Stimulated activated CD4-positive, alpha-beta T cell treated with anti-CD3 and anti-CD28 coated beads, Interleukin-12 subunit alpha, Interleukin-12 subunit beta, amount 100 ng/mL, for 4 hours (primary cell): Measurements from ENCODE around the gene RAX2.
"Not testable (repeated sequence)": the region's sequence is repeated elsewhere in the genome, so short reads cannot be mapped to it uniquely, and the experiment has no call there.

Experiments used
- DNase-seq: peaks from one replicate; pipeline ENCODE4 v3.0.0-alpha.2; 2020

RAX2 gene

GRCh38 chr19:3757705-3758104 is 14.3 kb downstream of the RAX2 start:
- not testable (repeated sequence) for DNase-seq

GRCh38 chr19:3753631-3754410 is 18.2 kb downstream of the RAX2 start:
- DNase-seq: no peak

GRCh38 chr19:3752492-3752891 is 19.5 kb downstream of the RAX2 start:
- DNase-seq: no peak

GRCh38 chr19:3751236-3751635 is 20.8 kb downstream of the RAX2 start:
- DNase-seq: no peak

- DNase-seq: no peak
Observed at GRCh38 chr19:3750211-3750610, 21.8 kb downstream of the RAX2 start.

GRCh38 chr19:3748965-3749364 is 23.1 kb downstream of the RAX2 start:
- no peak for DNase-seq

- DNase-seq: no peak
Observed at GRCh38 chr19:3746371-3747056, 25.5 kb downstream of the RAX2 start.

GRCh38 chr19:3745363-3746045 is 26.5 kb downstream of the RAX2 start:
- DNase-seq: no peak

GRCh38 chr19:3743486-3743885 is 28.5 kb downstream of the RAX2 start:
- no peak for DNase-seq

GRCh38 chr19:3740431-3740830 is 31.6 kb downstream of the RAX2 start:
- DNase-seq: no peak

- no peak for DNase-seq
Observed at GRCh38 chr19:3738477-3739220, 33.4 kb downstream of the RAX2 start.

GRCh38 chr19:3737487-3738205 is 34.4 kb downstream of the RAX2 start:
- DNase-seq: no peak

- no peak for DNase-seq
Observed at GRCh38 chr19:3736106-3736724, 35.8 kb downstream of the RAX2 start.

- DNase-seq: no peak
Observed at GRCh38 chr19:3734310-3734600, 37.8 kb downstream of the RAX2 start.

- DNase-seq: no peak
Observed at GRCh38 chr19:3733549-3734309, 38.3 kb downstream of the RAX2 start.

- no peak for DNase-seq
Observed at GRCh38 chr19:3732108-3732507, 39.9 kb downstream of the RAX2 start.

- no peak for DNase-seq
Observed at GRCh38 chr19:3730457-3730958, 41.5 kb downstream of the RAX2 start.

- no peak for DNase-seq
Observed at GRCh38 chr19:3725640-3726310, 46.3 kb downstream of the RAX2 start.

GRCh38 chr19:3725121-3725520 is 46.9 kb downstream of the RAX2 start:
- no peak for DNase-seq

GRCh38 chr19:3723883-3724282 is 48.1 kb downstream of the RAX2 start:
- DNase-seq: no peak

GRCh38 chr19:3723110-3723488 is 48.9 kb downstream of the RAX2 start:
- no peak for DNase-seq
